Calu3 (cell line): ENCODE data around the gene SMPD2. TPM values are rescaled to one million over a fixed set of nuclear protein-coding genes. Genes with fewer than 3 reads are reported as not detected.

ENCODE experiments used
- BruUV-seq: library from RNA; stranded (reverse); fragments of 400-500 nt; replicated peaks from 2 replicates; lab custom pipeline; 2021; lab: Mats Ljungman, UMichigan
- CTCF ChIA-PET: fragments of 300-600 bp; sonication (Branson Sonifier 250); formaldehyde crosslinking; loops from one replicate; lab custom pipeline; 2022; ENCODE audit warnings: antibody characterized with exemption; lab: Charles Lee
- DNase-seq: peaks from one replicate; pipeline ENCODE4 v3.0.0; 2022
- H3K27ac Mint-ChIP-seq: one replicate; pipeline ENCODE4 v1.8.0; 2022; ENCODE audit warnings: mixed read lengths; ENCODE audit not compliant: unreplicated experiment
- H3K27me3 Mint-ChIP-seq: one replicate; pipeline ENCODE4 v1.8.0; 2022; ENCODE audit warnings: mixed read lengths; ENCODE audit not compliant: unreplicated experiment
- H3K36me3 Mint-ChIP-seq: one replicate; pipeline ENCODE4 v1.8.0; 2022; ENCODE audit warnings: mild to moderate bottlenecking, moderate library complexity, mixed read lengths; ENCODE audit not compliant: insufficient read depth, unreplicated experiment
- H3K4me1 Mint-ChIP-seq: one replicate; pipeline ENCODE4 v1.8.0; 2022; ENCODE audit warnings: mild to moderate bottlenecking, low read depth, mixed read lengths; ENCODE audit not compliant: unreplicated experiment
- H3K4me3 Mint-ChIP-seq: one replicate; pipeline ENCODE4 v1.8.0; 2022; ENCODE audit warnings: mild to moderate bottlenecking, low read depth, moderate library complexity, mixed read lengths; ENCODE audit not compliant: unreplicated experiment
- H3K9me3 Mint-ChIP-seq: one replicate; pipeline ENCODE4 v1.8.0; 2022; ENCODE audit warnings: low read depth, mixed read lengths; ENCODE audit not compliant: unreplicated experiment
- intact Hi-C: fragments of 100-400 bp; cut with micrococcal nuclease; formaldehyde crosslinking; loops from one replicate; pipeline ENCODE4 v1.10.0; 2022; ENCODE audit not compliant: unreplicated experiment
- total RNA-seq: library from RNA; stranded (reverse); gene quantifications from 2 replicates; pipeline ENCODE4 v1.2.3, GENCODE V29; 2022
- TF ChIP-seq, protein P1 (sequence below): fragments of 200-600 bp; IDR thresholded peaks from one replicate; pipeline ENCODE4 v1.8.0; 2022; ENCODE audit warnings: antibody characterized with exemption; ENCODE audit not compliant: unreplicated experiment

The SMPD2 gene
- total RNA-seq, 1 experiment from 2014 or later: 17.3 TPM

DNA sequence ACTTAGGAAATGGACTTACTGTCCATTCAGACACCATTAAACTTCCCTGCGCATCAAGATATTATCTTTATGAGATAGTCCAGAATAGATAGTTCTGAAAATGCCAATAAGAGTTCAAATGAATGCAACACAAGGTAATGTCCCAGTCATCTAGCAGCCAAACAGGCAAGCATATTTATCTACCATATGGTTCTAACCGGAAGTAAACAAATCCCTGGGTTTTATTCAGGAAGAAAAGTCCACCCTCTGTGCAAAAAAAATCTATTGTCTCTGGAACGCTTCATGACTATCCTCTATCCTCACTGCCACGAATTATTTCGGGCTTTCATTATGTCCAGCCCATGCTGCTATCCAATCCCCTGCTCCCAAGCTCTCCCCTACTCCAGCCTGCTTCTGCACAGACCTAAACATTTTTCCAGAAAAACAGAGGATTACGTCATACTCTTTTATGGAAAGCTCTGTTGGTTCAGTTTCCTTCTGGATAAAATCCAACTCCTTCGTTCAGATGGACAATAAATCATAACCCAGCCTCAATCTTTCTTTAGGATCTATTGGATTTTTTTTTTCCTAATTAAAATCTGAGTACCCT, 11.5 kb upstream of the SMPD2 start:
- CTCF ChIA-PET: interaction anchor here (0.5 kb wide), 1 partner anchor 13 kb away, joined by 3 read pairs; no protein-coding TSS in a partner anchor
- Mint-ChIP-seq H3K27me3 (no peaks in the 10 kb centered on the region), H3K4me1 (peaks cover 10% of the 10 kb centered on the region), H3K36me3 (no peaks in the 10 kb centered on the region), H3K4me3 (no peak overlapping the region), H3K9me3 (no peaks in the 10 kb centered on the region), H3K27ac (no peak overlapping the region)
- TF ChIP-seq, protein P1, sequence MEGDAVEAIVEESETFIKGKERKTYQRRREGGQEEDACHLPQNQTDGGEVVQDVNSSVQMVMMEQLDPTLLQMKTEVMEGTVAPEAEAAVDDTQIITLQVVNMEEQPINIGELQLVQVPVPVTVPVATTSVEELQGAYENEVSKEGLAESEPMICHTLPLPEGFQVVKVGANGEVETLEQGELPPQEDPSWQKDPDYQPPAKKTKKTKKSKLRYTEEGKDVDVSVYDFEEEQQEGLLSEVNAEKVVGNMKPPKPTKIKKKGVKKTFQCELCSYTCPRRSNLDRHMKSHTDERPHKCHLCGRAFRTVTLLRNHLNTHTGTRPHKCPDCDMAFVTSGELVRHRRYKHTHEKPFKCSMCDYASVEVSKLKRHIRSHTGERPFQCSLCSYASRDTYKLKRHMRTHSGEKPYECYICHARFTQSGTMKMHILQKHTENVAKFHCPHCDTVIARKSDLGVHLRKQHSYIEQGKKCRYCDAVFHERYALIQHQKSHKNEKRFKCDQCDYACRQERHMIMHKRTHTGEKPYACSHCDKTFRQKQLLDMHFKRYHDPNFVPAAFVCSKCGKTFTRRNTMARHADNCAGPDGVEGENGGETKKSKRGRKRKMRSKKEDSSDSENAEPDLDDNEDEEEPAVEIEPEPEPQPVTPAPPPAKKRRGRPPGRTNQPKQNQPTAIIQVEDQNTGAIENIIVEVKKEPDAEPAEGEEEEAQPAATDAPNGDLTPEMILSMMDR: no peak
- intact Hi-C loops: no loop called here
- BruUV-seq: no TSS peak
- DNase-seq: no peak

DNA sequence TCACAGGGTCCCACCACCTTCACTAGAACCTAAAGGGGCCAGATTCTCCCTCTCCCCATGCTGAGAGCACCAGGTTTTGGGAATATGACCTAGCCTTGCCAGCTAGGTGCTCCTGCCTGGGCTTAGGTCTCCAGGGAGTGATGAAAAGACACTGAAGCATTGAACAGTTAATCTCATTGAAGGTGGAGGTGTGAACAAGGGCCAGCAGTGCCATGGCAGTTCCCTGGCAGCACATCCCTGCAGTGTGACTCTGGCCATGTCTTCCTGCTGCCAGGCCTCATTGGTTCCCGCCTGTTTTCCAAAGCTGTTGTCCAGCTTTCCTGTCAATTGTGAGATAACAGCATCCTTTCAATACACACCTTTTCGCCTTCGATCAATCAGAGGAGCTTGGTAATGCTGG, 11.0 kb upstream of the SMPD2 start:
- no TSS peak for BruUV-seq
- CTCF ChIA-PET: no interaction called here
- DNase-seq: no peak
- TF ChIP-seq, protein P1: no peak
- Mint-ChIP-seq H3K4me1 (peaks cover 5% of the 10 kb centered on the region), H3K9me3 (no peaks in the 10 kb centered on the region), H3K36me3 (no peaks in the 10 kb centered on the region), H3K27ac (no peak overlapping the region), H3K4me3 (no peak overlapping the region), H3K27me3 (no peaks in the 10 kb centered on the region)
- intact Hi-C loops: no loop called here

DNA sequence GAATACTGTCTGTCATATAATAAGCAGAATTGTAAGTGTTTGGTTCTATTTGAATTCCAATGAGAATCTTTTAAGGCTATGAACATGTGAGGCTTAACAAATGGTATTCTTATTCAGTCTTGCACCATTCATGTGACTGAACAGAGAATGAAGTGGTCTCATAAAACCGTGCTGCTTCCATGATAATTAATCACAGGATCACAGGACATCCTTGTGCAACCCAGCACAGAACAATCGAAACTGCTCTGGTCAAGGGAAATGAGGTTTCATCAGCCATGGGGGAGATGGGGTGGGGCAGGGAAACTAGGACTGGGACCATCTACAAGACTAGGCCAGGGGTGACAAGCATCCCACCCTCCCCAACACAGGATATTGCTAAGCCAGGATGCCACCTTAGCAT, 6.1 kb upstream of the SMPD2 start:
- intact Hi-C loops: no loop called here
- H3K4me3 Mint-ChIP-seq: no peak overlapping the region
- no peak overlapping the region for H3K27ac Mint-ChIP-seq
- no TSS peak for BruUV-seq
- TF ChIP-seq, protein P1: no peak
- DNase-seq: no peak
- H3K27me3 Mint-ChIP-seq: no peaks in the 10 kb centered on the region
- H3K9me3 Mint-ChIP-seq: no peaks in the 10 kb centered on the region
- H3K36me3 Mint-ChIP-seq: peaks cover 9% of the 10 kb centered on the region
- no peaks in the 10 kb centered on the region for H3K4me1 Mint-ChIP-seq
- CTCF ChIA-PET: no interaction called here

DNA sequence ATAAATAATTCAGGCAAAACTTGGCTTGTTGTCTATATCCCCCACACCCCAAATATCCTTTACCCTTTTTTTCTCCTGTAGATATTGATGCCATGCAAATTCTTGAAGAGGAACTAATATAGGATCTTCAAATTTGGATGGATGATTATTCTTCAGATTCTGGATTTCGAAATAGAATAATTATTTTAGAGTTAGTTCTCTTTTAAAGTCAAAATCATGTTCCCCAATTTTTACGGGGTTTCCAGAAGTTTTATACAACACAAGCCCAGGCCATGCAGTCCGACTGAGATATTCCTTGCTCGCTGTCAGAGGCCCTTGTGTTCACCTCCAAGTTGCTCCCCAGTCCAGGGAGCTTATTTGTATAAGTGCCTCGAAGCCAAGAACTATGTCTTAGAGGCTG, 4.5 kb upstream of the SMPD2 start:
- CTCF ChIA-PET: no interaction called here
- no peak for DNase-seq
- no TSS peak for BruUV-seq
- Mint-ChIP-seq H3K27me3 (no peaks in the 10 kb centered on the region), H3K36me3 (peaks cover 25% of the 10 kb centered on the region), H3K9me3 (no peaks in the 10 kb centered on the region), H3K27ac (no peak overlapping the region), H3K4me1 (no peaks in the 10 kb centered on the region), H3K4me3 (no peak overlapping the region)
- TF ChIP-seq, protein P1: no peak
- intact Hi-C loops: no loop called here
